BJ (cell line): ENCODE results near the gene TMTC4. TPM values are rescaled to one million over a fixed set of nuclear protein-coding genes. Genes with fewer than 3 reads are reported as not detected.

Source experiments
- CTCF ChIA-PET: fragments of 350-600 bp; formaldehyde crosslinking; extraction: SDS; loops from one replicate; lab custom pipeline; 2021; ENCODE audit warnings: antibody characterized with exemption, inconsistent platforms; lab: Yijun Ruan, JAX
- POLR2A ChIA-PET: fragments of 300-600 bp; sonication (Branson Sonifier 250); formaldehyde crosslinking; extraction: SDS; loops from one replicate; lab custom pipeline; 2021; ENCODE audit warnings: antibody characterized with exemption; lab: Charles Lee
- DNase-seq: peaks from one replicate; pipeline ENCODE4 v3.0.0-alpha.2; 2011; ENCODE audit warnings: low read depth
- H3K27me3 ChIP-seq: 2 replicates; pipeline ENCODE4 v1.6.0; 2011; ENCODE audit warnings: low read length; ENCODE audit not compliant: control insufficient read depth, insufficient read depth
- H3K36me3 ChIP-seq: 2 replicates; pipeline ENCODE4 v1.5.1; 2011; ENCODE audit warnings: low read length; ENCODE audit not compliant: control insufficient read depth, insufficient read depth
- H3K4me3 ChIP-seq: 2 replicates; pipeline ENCODE4 v1.5.1; 2011; ENCODE audit warnings: low read depth, mild to moderate bottlenecking, control low read depth, low read length
- CTCF ChIP-seq: IDR thresholded peaks from 2 replicates; pipeline ENCODE4 v1.5.1; 2011; ENCODE audit warnings: low read depth, mild to moderate bottlenecking, control low read depth, inconsistent platforms, low read length, moderate library complexity; ENCODE audit not compliant: insufficient read depth
- polyA minus RNA-seq: library from RNA; depleted of rRNA, polyadenylated mRNA; stranded (reverse); fragments of >200 nt; gene quantifications from 2 replicates; pipeline ENCODE4 v1.2.3, GENCODE V29; 2011; rRNA and poly(A)+ RNA removed
- polyA plus RNA-seq: library from polyadenylated mRNA; depleted of rRNA; stranded (reverse); fragments of >200 nt; gene quantifications from 2 replicates; pipeline ENCODE4 v1.2.3, GENCODE V29; 2011; rRNA removed

Gene TMTC4
- polyA plus RNA-seq (7.1 and 10.9 TPM in 2 replicates), polyA minus RNA-seq (5.1 and 6.4 TPM in 2 replicates)

GRCh38 chr13:100674572-100674871, at the start of gene TMTC4:
Gene TMTC4 (minus strand): TSS chr13:100674795. CDS start chr13:100670362, 4,433 bp downstream.
- Histone ChIP-seq H3K36me3 (no peaks in the 10 kb centered on the region), H3K4me3 (peak within 1 kb of the TSS; percentile 51), H3K27me3 (no peaks in the 10 kb centered on the region; the same call in 1 of the 2 replicates)
- no peak for TF ChIP-seq CTCF
- POLR2A ChIA-PET, result no interaction called here
- CTCF ChIA-PET, result interaction anchor here (1.2 kb wide), 1 partner anchor 9 kb away, joined by 4 read pairs; no protein-coding TSS in a partner anchor
- no peak for DNase-seq

- POLR2A ChIA-PET, result no interaction called here
- Histone ChIP-seq H3K36me3 (no peaks in the 10 kb centered on the region), H3K4me3 (no peak overlapping the region), H3K27me3 (peaks cover 2% of the 10 kb centered on the region; the same call in 1 of the 2 replicates)
- CTCF ChIA-PET, result interaction anchor here (0.7 to 4.5 kb wide), 7 partner anchors 11 to 405 kb away, joined by 3 to 31 read pairs (median 3); no protein-coding TSS in a partner anchor
- no peak for TF ChIP-seq CTCF
- no peak for DNase-seq
Observed at GRCh38 chr13:100722517-100722916, 47.9 kb upstream of the TMTC4 start.

GRCh38 chr13:100721885-100722512, 47.4 kb upstream of the TMTC4 start:
- POLR2A ChIA-PET, result no interaction called here
- H3K27me3 ChIP-seq, result peaks cover 2% of the 10 kb centered on the region; the same call in 1 of the 2 replicates
- TF ChIP-seq CTCF, result peak; percentile 83
- DNase-seq, result no peak
- no peak overlapping the region for H3K4me3 ChIP-seq
- no peaks in the 10 kb centered on the region for H3K36me3 ChIP-seq
- CTCF ChIA-PET, result interaction anchor here (0.7 to 4.5 kb wide), 7 partner anchors 11 to 406 kb away, joined by 3 to 31 read pairs (median 3); no protein-coding TSS in a partner anchor

- H3K36me3 ChIP-seq, result no peaks in the 10 kb centered on the region
- H3K4me3 ChIP-seq, result no peak overlapping the region
- no peaks in the 10 kb centered on the region for H3K27me3 ChIP-seq
- DNase-seq, result no peak
- TF ChIP-seq CTCF, result no peak
- POLR2A ChIA-PET, result no interaction called here
- CTCF ChIA-PET, result interaction anchor here (0.9 kb wide), 1 partner anchor 412 kb away, joined by 3 read pairs; no protein-coding TSS in a partner anchor
Observed at GRCh38 chr13:100715604-100716003, 41.0 kb upstream of the TMTC4 start.

- ChIA-PET POLR2A (no interaction called here), CTCF (no interaction called here)
- H3K4me3 ChIP-seq, result no peak overlapping the region
- H3K36me3 ChIP-seq, result no peaks in the 10 kb centered on the region
- no peak for TF ChIP-seq CTCF
- H3K27me3 ChIP-seq, result no peaks in the 10 kb centered on the region
- no peak for DNase-seq
Observed at GRCh38 chr13:100714478-100714877, 39.9 kb upstream of the TMTC4 start.
